ENCODE results near the gene KLF6. TPM values are rescaled to one million over a fixed set of nuclear protein-coding genes. Genes with fewer than 3 reads are reported as not detected.
A peak's percentile ranks its signal among the peaks of the same experiment; 100 is the strongest.

The KLF6 gene
- total and polyA plus RNA-seq, 2 of the 4 experiments (the other 2 are of a cell fraction) = 69.0 to 123 TPM

- DNase-seq = no peak
- Histone ChIP-seq H3K36me3 (ENCODE audit: control insufficient read depth, insufficient read depth, low read length) (no peaks in the 10 kb centered on the region), H3K4me3 (ENCODE audit: insufficient read depth, low read depth, low read length) (no peak overlapping the region), H3K4ac (ENCODE audit: low read depth, low read length) (peak overlapping the region; percentile 24; the same call in 1 of the 2 replicates), H3K27me3 (ENCODE audit: control insufficient read depth, insufficient read depth, low read length) (no peaks in the 10 kb centered on the region), H3K9me3 (ENCODE audit: control insufficient read depth, insufficient read depth, low read length) (no peaks in the 10 kb centered on the region), H3K23ac (ENCODE audit: low read depth, low read length) (no peak overlapping the region), H3K79me1 (ENCODE audit: low read depth in 1 of 2, low read length in 2 of 2) (peaks cover 0 to 7% of the 10 kb centered on the region in 2 experiments; a peak in 2 of 4 replicates), H3K4me2 (ENCODE audit: low read depth, low read length) (no peak overlapping the region), H2BK120ac (ENCODE audit: low read depth, low read length) (no peak overlapping the region), H2BK5ac (ENCODE audit: low read depth, low read length, poor library complexity, severe bottlenecking) (no peak overlapping the region), H3K27ac (ENCODE audit: insufficient read depth, low read length) (no peak overlapping the region), H4K91ac (ENCODE audit: insufficient read depth, low read depth, low read length) (no peak overlapping the region), H2AK9ac (replicated peaks; ENCODE audit: low read depth, low read length, poor library complexity) (no peak overlapping the region), H2BK15ac (ENCODE audit: low read depth, low read length) (no peak overlapping the region), H4K8ac (ENCODE audit: low read depth in 2 of 2, low read length in 2 of 2) (no peak overlapping the region), H3K56ac (ENCODE audit: extremely low read depth, insufficient read depth, low read length) (no peak overlapping the region), H3K9me1 (ENCODE audit: insufficient read depth, low read length) (peaks cover 11% of the 10 kb centered on the region), H4K20me1 (ENCODE audit: insufficient read depth, low read length) (no peaks in the 10 kb centered on the region), H2BK20ac (ENCODE audit: low read depth, low read length) (no peak overlapping the region), H3K4me1 (ENCODE audit: control insufficient read depth, insufficient read depth, low read length) (peaks cover 10% of the 10 kb centered on the region), H2AK5ac (ENCODE audit: low read depth, low read length) (no peak overlapping the region; the same call in 1 of the 2 replicates), H2AFZ (replicated peaks; ENCODE audit: low read length, poor library complexity) (no peak overlapping the region), H4K5ac (ENCODE audit: low read depth, low read length) (no peak overlapping the region), H3K18ac (ENCODE audit: low read depth, low read length) (no peak overlapping the region), H3K9ac (ENCODE audit: low read depth, low read length) (no peak overlapping the region), H3K14ac (replicated peaks; ENCODE audit: low read depth, low read length) (no peak overlapping the region)
- in situ Hi-C loops (cut with MboI; ENCODE audit: low sequenced_read_pairs) (no loop called here), intact Hi-C loops (cut with micrococcal nuclease) (no loop called here), dilution Hi-C loops (cut with HindIII; ENCODE audit: low sequenced_read_pairs, unreplicated experiment) (no loop called here)
- no CpG with 5 or more reads among the region's 10 CpGs for WGBS, 2 experiments (ENCODE audit: extremely low coverage in 2 of 2, insufficient read length in 1 of 2)
- CTCF ChIA-PET = no interaction called here
- POLR2A ChIA-PET (ENCODE audit: unreplicated experiment) = interaction anchor here (0.7 kb wide), 1 partner anchor 38 kb away, joined by 3 read pairs; the partner anchor contains the start of gene KLF6
- no peak for ATAC-seq (ENCODE audit: low read depth)
- no TSS peak for BruUV-seq (replicated peaks)
- TF ChIP-seq ELK1 (IDR thresholded peaks at IDR 0.05; ENCODE audit: borderline replicate concordance, low read depth, low read length) = no peak
- no peak for TF ChIP-seq BHLHE40 (IDR thresholded peaks at IDR 0.05; ENCODE audit: low read depth, low read length)
- no peak for TF ChIP-seq MAFK (IDR thresholded peaks at IDR 0.05; ENCODE audit: low read depth, low read length)
- TF ChIP-seq CTCF (conservative IDR thresholded peaks at IDR 0.05; ENCODE audit: low read depth, low read length) = no peak
- TF ChIP-seq RFX5 (IDR thresholded peaks at IDR 0.05; ENCODE audit: low read depth, low read length) = no peak
- no peak for TF ChIP-seq CHD1 (IDR thresholded peaks at IDR 0.05; ENCODE audit: low read depth, low read length)
- TF ChIP-seq NFE2L2 (IDR thresholded peaks at IDR 0.05; ENCODE audit: low read depth, low read length) = no peak
- no peak for TF ChIP-seq CEBPB (IDR thresholded peaks at IDR 0.05; ENCODE audit: low read depth, low read length)
- TF ChIP-seq SMC3 (IDR thresholded peaks at IDR 0.05; ENCODE audit: low read depth, low read length) = no peak
- no peak for TF ChIP-seq FOS (IDR thresholded peaks at IDR 0.05; ENCODE audit: low read depth, low read length)
- TF ChIP-seq MXI1 (IDR thresholded peaks at IDR 0.05; ENCODE audit: borderline replicate concordance, low read depth, low read length) = no peak
- no peak for TF ChIP-seq MAZ (IDR thresholded peaks at IDR 0.05; ENCODE audit: borderline replicate concordance, low read depth, low read length)
- TF ChIP-seq RCOR1 (IDR thresholded peaks at IDR 0.05; ENCODE audit: insufficient replicate concordance, low read length) = no peak
- no peak for TF ChIP-seq POLR2A (IDR thresholded peaks at IDR 0.05; ENCODE audit: low read depth, low read length)
- no peak for TF ChIP-seq USF2 (IDR thresholded peaks at IDR 0.05; ENCODE audit: low read depth, low read length)
Observed at GRCh38 chr10:3822541-3823330, 37.7 kb upstream of the KLF6 start.
